ENCODE results near the gene CGRRF1.

Gene CGRRF1

GRCh38 chr14:54565785-54566409 is 56.2 kb downstream of the CGRRF1 start:
- no peak for DNase-seq (ENCODE audit: low read depth)
- TF ChIP-seq CTCF (IDR thresholded peaks at IDR 0.05; ENCODE audit: low read depth, low read length, missing control alignments) = no peak
- H3K4me3 ChIP-seq (ENCODE audit: low read depth, low read length) = peak overlapping the region; percentile 62

GRCh38 chr14:54566410-54567223 is 56.9 kb downstream of the CGRRF1 start, which contains the start of gene SAMD4A:
Gene SAMD4A, plus strand, starts transcription at chr14:54567128. Its CDS starts 789 bp downstream, at chr14:54567917.
- peak; percentile 49 for DNase-seq (ENCODE audit: low read depth)
- TF ChIP-seq CTCF (IDR thresholded peaks at IDR 0.05; ENCODE audit: low read depth, low read length, missing control alignments) = peak; percentile 21

DNA sequence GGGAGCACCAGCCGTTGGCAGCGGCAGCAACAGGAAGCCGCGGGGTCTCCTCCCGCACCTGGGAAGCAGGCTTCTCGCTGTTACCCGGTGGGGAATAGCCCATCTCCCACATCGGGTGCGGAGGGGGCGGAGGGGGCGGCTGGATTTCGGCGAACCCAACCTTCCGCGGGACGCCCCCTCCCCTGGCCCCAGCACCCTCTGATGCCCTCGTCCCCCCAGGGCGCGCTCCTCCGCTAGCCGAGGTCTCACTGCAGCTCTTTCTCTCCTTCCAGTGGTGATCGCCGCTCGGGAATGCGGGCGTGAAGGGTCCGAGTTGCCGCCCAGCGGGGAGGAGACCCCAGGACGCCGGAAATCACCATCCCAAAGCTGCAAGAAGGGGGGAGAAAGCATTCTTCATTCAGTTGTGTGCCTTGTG is 57.5 kb downstream of the CGRRF1 start:
- no peak for DNase-seq (ENCODE audit: low read depth)
- peak overlapping the region; percentile 62 for H3K4me3 ChIP-seq (ENCODE audit: low read depth, low read length)
- TF ChIP-seq CTCF (IDR thresholded peaks at IDR 0.05; ENCODE audit: low read depth, low read length, missing control alignments) = no peak

More at GRCh38 chr14:54566410-54567223, 56.9 kb downstream of the CGRRF1 start, which contains the start of gene SAMD4A:
- H3K4me3 ChIP-seq (ENCODE audit: low read depth, low read length) = peak within 1 kb of the TSS; percentile 62

- H3K4me3 ChIP-seq (ENCODE audit: low read depth, low read length) = peak overlapping the region; percentile 62
- no peak for TF ChIP-seq CTCF (IDR thresholded peaks at IDR 0.05; ENCODE audit: low read depth, low read length, missing control alignments)
- no peak for DNase-seq (ENCODE audit: low read depth)
Measured at GRCh38 chr14:54567639-54568561, 58.2 kb downstream of the CGRRF1 start.

GRCh38 chr14:54568821-54569595 is 59.3 kb downstream of the CGRRF1 start:
- TF ChIP-seq CTCF (IDR thresholded peaks at IDR 0.05; ENCODE audit: low read depth, low read length, missing control alignments) = no peak
- no peak overlapping the region for H3K4me3 ChIP-seq (ENCODE audit: low read depth, low read length)

GRCh38 chr14:54570047-54570446 is 60.3 kb downstream of the CGRRF1 start:
- no peak for TF ChIP-seq CTCF (IDR thresholded peaks at IDR 0.05; ENCODE audit: low read depth, low read length, missing control alignments)
- no peak for DNase-seq (ENCODE audit: low read depth)
- no peak overlapping the region for H3K4me3 ChIP-seq (ENCODE audit: low read depth, low read length)

More at GRCh38 chr14:54568821-54569595, 59.3 kb downstream of the CGRRF1 start:
- DNase-seq (ENCODE audit: low read depth) = no peak
